HepG2 (cell line): Measurements from ENCODE around the gene B4GALT3. TPM values are rescaled to one million over a fixed set of nuclear protein-coding genes. Genes with fewer than 3 reads are reported as not detected.
A peak's percentile ranks its signal among the peaks of the same experiment; 100 is the strongest.

Experiments
- ARHGAP35 ChIP-seq: sonication (generic); formaldehyde crosslinking; IDR thresholded peaks from 2 replicates; pipeline ENCODE4 v1.9.0; 2022; ENCODE audit warnings: mild to moderate bottlenecking, inconsistent platforms, moderate library complexity, missing genetic modification reagents, borderline replicate concordance
- CHD4 ChIP-seq: fragments of 200-600 bp; sonication (generic); IDR thresholded peaks from 2 replicates; pipeline ENCODE4 v1.7.0; 2017; ENCODE audit warnings: mild to moderate bottlenecking, low read length, borderline replicate concordance
- CTCF ChIP-seq: sonication (generic); formaldehyde crosslinking; IDR thresholded peaks from 2 replicates; pipeline ENCODE4 v1.5.0; 2020; ENCODE audit warnings: mild to moderate bottlenecking, missing genetic modification reagents, moderate library complexity
- HNRNPH1 ChIP-seq: fragments of 200-400 bp; formaldehyde crosslinking; optimal IDR thresholded peaks from 2 replicates; pipeline ENCODE3; 2017; ENCODE audit warnings: mild to moderate bottlenecking, low read depth, low read length
- IKZF4 ChIP-seq: sonication (generic); formaldehyde crosslinking; IDR thresholded peaks from 2 replicates; pipeline ENCODE4 v1.5.1; 2020; ENCODE audit warnings: borderline replicate concordance, mild to moderate bottlenecking, low read depth, missing genetic modification reagents; ENCODE audit errors: not compliant biosample characterization
- NONO ChIP-seq, 2 experiments: fragments of 450-650 bp in 1 of 2; sonication (generic) in 1 of 2; formaldehyde crosslinking in 1 of 2; IDR thresholded peaks in 1 of 2; conservative IDR thresholded peaks in 1 of 2; 2 replicates each; pipeline versions ENCODE4 v1.6.1 to v1.8.0; 2017 to 2022; ENCODE audit warnings: mild to moderate bottlenecking in 1 of 2, missing genetic modification reagents in 1 of 2, moderate library complexity in 1 of 2
- PHF20 ChIP-seq: sonication (generic); formaldehyde crosslinking; IDR thresholded peaks from 2 replicates; pipeline ENCODE4 v1.5.0; 2020; ENCODE audit warnings: mild to moderate bottlenecking, missing genetic modification reagents
- RARA ChIP-seq: IDR thresholded peaks from 2 replicates; pipeline ENCODE4 v1.6.1; 2016; ENCODE audit warnings: missing genetic modification reagents, missing compliant biosample characterization
- SUZ12 ChIP-seq: fragments of 150-350 bp; IDR thresholded peaks from 2 replicates; pipeline ENCODE4 v1.6.1; 2014; ENCODE audit warnings: low read depth, low read length
- TRAFD1 ChIP-seq: sonication (generic); formaldehyde crosslinking; IDR thresholded peaks from 2 replicates; pipeline ENCODE4 v1.5.1; 2020; ENCODE audit warnings: missing genetic modification reagents, mild to moderate bottlenecking, borderline replicate concordance
- ZC3H13 ChIP-seq: sonication (generic); formaldehyde crosslinking; IDR thresholded peaks from 2 replicates; pipeline ENCODE4 v1.8.1; 2023; ENCODE audit warnings: mild to moderate bottlenecking, missing genetic modification reagents, moderate library complexity
- ZFP41 ChIP-seq: sonication (generic); formaldehyde crosslinking; IDR thresholded peaks from 2 replicates; pipeline ENCODE4 v1.4.0; 2020; ENCODE audit warnings: mild to moderate bottlenecking, missing genetic modification reagents, borderline replicate concordance
- ZFX ChIP-seq: sonication (generic); formaldehyde crosslinking; IDR thresholded peaks from 2 replicates; pipeline ENCODE4 v1.4.0; 2020; ENCODE audit warnings: mild to moderate bottlenecking, low read depth, missing genetic modification reagents, moderate library complexity
- ZFYVE20 ChIP-seq: sonication (generic); formaldehyde crosslinking; IDR thresholded peaks from 2 replicates; pipeline ENCODE4 v1.8.0; 2023; ENCODE audit warnings: low read depth, mild to moderate bottlenecking, moderate library complexity, missing genetic modification reagents, borderline replicate concordance
- ZNF143 ChIP-seq: sonication (generic); formaldehyde crosslinking; IDR thresholded peaks from 2 replicates; pipeline ENCODE4 v1.4.0; 2020; ENCODE audit warnings: missing genetic modification reagents
- ZNF629 ChIP-seq: sonication (generic); formaldehyde crosslinking; conservative IDR thresholded peaks from 2 replicates; pipeline ENCODE4 v1.5.0; 2020; ENCODE audit warnings: missing genetic modification reagents
- ZNF841 ChIP-seq: sonication (generic); formaldehyde crosslinking; IDR thresholded peaks from 2 replicates; pipeline ENCODE4 v1.8.1; 2023; ENCODE audit warnings: missing genetic modification reagents, borderline replicate concordance
- polyA plus RNA-seq, 8 experiments: library from polyadenylated mRNA; depleted of rRNA in 3 of 8; stranded (reverse) in 7 of 8; unstranded in 1 of 8; fragments of >200 nt; fragmentation: Illumina TruSeq in 4 of 8; extraction: Trizol in 4 of 8; gene quantifications; 2 replicates each; pipeline versions ENCODE4 v1.2.1 to v1.2.3, GENCODE V29; 2011 to 2016; ENCODE audit warnings: low read depth in 4 of 8, missing spikeins in 1 of 8, mixed read lengths in 1 of 8; ENCODE audit not compliant: insufficient read depth in 1 of 8
- total RNA-seq, 5 experiments: library from RNA; depleted of rRNA; stranded (reverse); fragments of >200 nt; fragmentation: Illumina TruSeq; extraction: Trizol; gene quantifications; 2 replicates each; pipeline ENCODE4 v1.2.3, GENCODE V29; 2016; ENCODE audit warnings: low read depth in 1 of 5
- TF ChIP-seq, protein P1 (sequence below): sonication (generic); formaldehyde crosslinking; IDR thresholded peaks from 2 replicates; pipeline ENCODE4 v1.4.0; 2020; ENCODE audit warnings: missing genetic modification reagents
- TF ChIP-seq, protein P2 (sequence below): sonication (generic); formaldehyde crosslinking; IDR thresholded peaks from 2 replicates; pipeline ENCODE4 v1.8.0; 2022; ENCODE audit warnings: mild to moderate bottlenecking, missing genetic modification reagents; ENCODE audit not compliant: insufficient replicate concordance
- TF ChIP-seq, protein P3 (sequence below): sonication (generic); formaldehyde crosslinking; IDR thresholded peaks from 2 replicates; pipeline ENCODE4 v1.4.0; 2020; ENCODE audit warnings: mild to moderate bottlenecking, missing genetic modification reagents

B4GALT3 gene
- total and polyA plus RNA-seq, 2 of the 13 experiments (the other 11 are each of a cell fraction or from before 2014, with no cell fraction given), result 35.6 to 40.4 TPM

- TF ChIP-seq TRAFD1 (CRISPR knock-in tag), result peak; percentile 36; the same call in 1 of the 2 replicates
- TF ChIP-seq ARHGAP35 (CRISPR knock-in tag), result no peak
- no peak for TF ChIP-seq ZFYVE20 (CRISPR knock-in tag)
- TF ChIP-seq PHF20 (CRISPR knock-in tag), result peak; percentile 48; the same call in 1 of the 2 replicates
- TF ChIP-seq, protein P1, sequence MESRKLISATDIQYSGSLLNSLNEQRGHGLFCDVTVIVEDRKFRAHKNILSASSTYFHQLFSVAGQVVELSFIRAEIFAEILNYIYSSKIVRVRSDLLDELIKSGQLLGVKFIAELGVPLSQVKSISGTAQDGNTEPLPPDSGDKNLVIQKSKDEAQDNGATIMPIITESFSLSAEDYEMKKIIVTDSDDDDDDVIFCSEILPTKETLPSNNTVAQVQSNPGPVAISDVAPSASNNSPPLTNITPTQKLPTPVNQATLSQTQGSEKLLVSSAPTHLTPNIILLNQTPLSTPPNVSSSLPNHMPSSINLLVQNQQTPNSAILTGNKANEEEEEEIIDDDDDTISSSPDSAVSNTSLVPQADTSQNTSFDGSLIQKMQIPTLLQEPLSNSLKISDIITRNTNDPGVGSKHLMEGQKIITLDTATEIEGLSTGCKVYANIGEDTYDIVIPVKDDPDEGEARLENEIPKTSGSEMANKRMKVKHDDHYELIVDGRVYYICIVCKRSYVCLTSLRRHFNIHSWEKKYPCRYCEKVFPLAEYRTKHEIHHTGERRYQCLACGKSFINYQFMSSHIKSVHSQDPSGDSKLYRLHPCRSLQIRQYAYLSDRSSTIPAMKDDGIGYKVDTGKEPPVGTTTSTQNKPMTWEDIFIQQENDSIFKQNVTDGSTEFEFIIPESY (CRISPR knock-in tag), result peak; percentile 17; the same call in 1 of the 2 replicates
- no peak for TF ChIP-seq ZFP41 (CRISPR knock-in tag)
- TF ChIP-seq SUZ12, result no peak
- peak; percentile 88 for TF ChIP-seq HNRNPH1
- TF ChIP-seq IKZF4 (CRISPR knock-in tag), result no peak
- TF ChIP-seq CHD4, result no peak
- TF ChIP-seq ZC3H13 (CRISPR knock-in tag), result peak; percentile 89
- TF ChIP-seq ZNF143 (CRISPR knock-in tag), result no peak
- peak; percentile 18; the same call in 1 of the 2 replicates for TF ChIP-seq ZFX (CRISPR knock-in tag)
- no peak; the same call in 1 of the 2 replicates for TF ChIP-seq ZNF841 (CRISPR knock-in tag)
- TF ChIP-seq CTCF, result no peak
- TF ChIP-seq, protein P2, sequence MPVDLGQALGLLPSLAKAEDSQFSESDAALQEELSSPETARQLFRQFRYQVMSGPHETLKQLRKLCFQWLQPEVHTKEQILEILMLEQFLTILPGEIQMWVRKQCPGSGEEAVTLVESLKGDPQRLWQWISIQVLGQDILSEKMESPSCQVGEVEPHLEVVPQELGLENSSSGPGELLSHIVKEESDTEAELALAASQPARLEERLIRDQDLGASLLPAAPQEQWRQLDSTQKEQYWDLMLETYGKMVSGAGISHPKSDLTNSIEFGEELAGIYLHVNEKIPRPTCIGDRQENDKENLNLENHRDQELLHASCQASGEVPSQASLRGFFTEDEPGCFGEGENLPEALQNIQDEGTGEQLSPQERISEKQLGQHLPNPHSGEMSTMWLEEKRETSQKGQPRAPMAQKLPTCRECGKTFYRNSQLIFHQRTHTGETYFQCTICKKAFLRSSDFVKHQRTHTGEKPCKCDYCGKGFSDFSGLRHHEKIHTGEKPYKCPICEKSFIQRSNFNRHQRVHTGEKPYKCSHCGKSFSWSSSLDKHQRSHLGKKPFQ (CRISPR knock-in tag), result no peak
- TF ChIP-seq ZNF629 (CRISPR knock-in tag), result no peak
- TF ChIP-seq RARA (CRISPR knock-in tag), result peak; percentile 79
- TF ChIP-seq NONO (IDR thresholded peaks at IDR 0.05), result no peak
- TF ChIP-seq NONO (CRISPR knock-in tag; conservative IDR thresholded peaks at IDR 0.05), result peak; percentile 80; the same call in 1 of the 2 replicates
- TF ChIP-seq, protein P3, sequence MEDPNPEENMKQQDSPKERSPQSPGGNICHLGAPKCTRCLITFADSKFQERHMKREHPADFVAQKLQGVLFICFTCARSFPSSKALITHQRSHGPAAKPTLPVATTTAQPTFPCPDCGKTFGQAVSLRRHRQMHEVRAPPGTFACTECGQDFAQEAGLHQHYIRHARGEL (CRISPR knock-in tag), result no peak
Measured at GRCh38 chr1:161218301-161219077, 41.2 kb upstream of the B4GALT3 start (continued).
